CD4-positive, alpha-beta memory T cell (primary cell): ENCODE results near the gene RIPK4. TPM values are rescaled to one million over a fixed set of nuclear protein-coding genes. Genes with fewer than 3 reads are reported as not detected.
"Not testable (repeated sequence)": the region's sequence is repeated elsewhere in the genome, so short reads cannot be mapped to it uniquely, and the experiment has no call there.

Source experiments
- CTCF ChIA-PET: fragments of 350-600 bp; sonication (Branson Sonifier 250); formaldehyde crosslinking; loops from one replicate; lab custom pipeline; 2021; ENCODE audit warnings: inconsistent platforms; ENCODE audit not compliant: partially characterized antibody; lab: Charles Lee
- POLR2A ChIA-PET: fragments of 350-600 bp; sonication (Branson Sonifier 250); formaldehyde crosslinking; loops from one replicate; lab custom pipeline; 2021; ENCODE audit not compliant: partially characterized antibody; lab: Charles Lee
- DNase-seq, 5 donors: peaks; one replicate each; pipeline versions ENCODE4 v3.0.0 to v3.0.0-alpha.2; 2020 to 2022; ENCODE audit warnings: mixed read lengths in 1 of 5
- H3K27ac ChIP-seq: one replicate; pipeline ENCODE4 v1.7.0; 2013; ENCODE audit warnings: low read depth, low read length
- H3K27me3 ChIP-seq: 2 replicates; pipeline ENCODE4 v1.7.0; 2013; ENCODE audit warnings: mild to moderate bottlenecking, low read length, moderate library complexity; ENCODE audit not compliant: insufficient read depth
- H3K36me3 ChIP-seq: 2 replicates; pipeline ENCODE4 v1.7.0; 2013; ENCODE audit warnings: mild to moderate bottlenecking, low read length, moderate library complexity; ENCODE audit not compliant: insufficient read depth
- H3K4me1 ChIP-seq: 2 replicates; pipeline ENCODE4 v1.7.0; 2013; ENCODE audit warnings: mild to moderate bottlenecking, low read length, moderate library complexity; ENCODE audit not compliant: insufficient read depth
- H3K4me3 ChIP-seq, 2 donors: one replicate each; pipeline ENCODE4 v1.7.0; 2013; ENCODE audit warnings: low read length in 2 of 2, mild to moderate bottlenecking in 1 of 2
- H3K9me3 ChIP-seq, 2 donors: one replicate each; pipeline ENCODE4 v1.7.0; 2013; ENCODE audit warnings: low read length in 2 of 2, control low read depth in 1 of 2; ENCODE audit not compliant: control insufficient read depth in 1 of 2
- H3K27ac Mint-ChIP-seq, 7 donors: one replicate each; pipeline ENCODE4 v1.8.0; 2020 to 2021; ENCODE audit warnings: mixed read lengths in 7 of 7, mild to moderate bottlenecking in 6 of 7, inconsistent platforms in 3 of 7, moderate library complexity in 3 of 7
- H3K27me3 Mint-ChIP-seq, 2 donors: one replicate each; pipeline ENCODE4 v1.8.0; 2020 to 2021; ENCODE audit warnings: mixed read lengths in 2 of 2
- H3K36me3 Mint-ChIP-seq, 2 donors: one replicate each; pipeline ENCODE4 v1.8.0; 2020 to 2021; ENCODE audit warnings: mixed read lengths in 2 of 2, inconsistent platforms in 1 of 2, mild to moderate bottlenecking in 1 of 2
- H3K4me1 Mint-ChIP-seq, 4 donors: one replicate each; pipeline ENCODE4 v1.8.0; 2020 to 2021; ENCODE audit warnings: mixed read lengths in 4 of 4, mild to moderate bottlenecking in 1 of 4
- H3K4me3 Mint-ChIP-seq, 8 donors: one replicate each; pipeline ENCODE4 v1.8.0; 2020 to 2021; ENCODE audit warnings: mixed read lengths in 8 of 8, mild to moderate bottlenecking in 7 of 8, moderate library complexity in 6 of 8, inconsistent platforms in 3 of 8
- H3K9me3 Mint-ChIP-seq, 8 donors: one replicate each; pipeline ENCODE4 v1.8.0; 2020 to 2021; ENCODE audit warnings: mixed read lengths in 8 of 8, mild to moderate bottlenecking in 5 of 8, inconsistent platforms in 3 of 8, moderate library complexity in 1 of 8
- intact Hi-C: fragments of 100-400 bp; cut with micrococcal nuclease; formaldehyde crosslinking; loops from one replicate; pipeline ENCODE4 v1.15.1; 2023
- microRNA-seq: library from miRNA; unstranded; fragments of <30 nt; microRNA quantifications from one replicate; pipeline ENCODE4 v1.2.0, GENCODE V29; 2021; ENCODE audit warnings: borderline replicate concordance, borderline number of aligned reads, borderline microRNAs expressed, mixed read lengths
- polyA plus RNA-seq, 2 donors: library from polyadenylated mRNA; unstranded; fragments of 300-500 nt; fragmentation: Illumina TruSeq; gene quantifications; one replicate each; pipeline ENCODE4 v1.2.3, GENCODE V29; 2021
- total RNA-seq, 2 experiments: library from RNA; stranded (reverse); gene quantifications; one replicate each; pipeline ENCODE4 v1.2.3, GENCODE V29; 2021

Gene RIPK4
- total and polyA plus RNA-seq, 4 experiments from 2014 or later: 0.16 to 0.36 (median 0.26) TPM; not detected in 1

GRCh38 chr21:41694042-41694441 lies 72.8 kb downstream of the RIPK4 start:
- H3K9me3 ChIP-seq, H3K27ac Mint-ChIP-seq, POLR2A ChIA-PET, H3K27ac ChIP-seq, CTCF ChIA-PET, H3K4me3 ChIP-seq, H3K4me1 ChIP-seq, H3K4me3 Mint-ChIP-seq, H3K36me3 Mint-ChIP-seq, H3K36me3 ChIP-seq, H3K27me3 ChIP-seq, DNase-seq, H3K27me3 Mint-ChIP-seq, H3K4me1 Mint-ChIP-seq, H3K9me3 Mint-ChIP-seq, intact Hi-C loops: not testable (repeated sequence)

GRCh38 chr21:41692185-41692565 lies 74.7 kb downstream of the RIPK4 start:
- Histone ChIP-seq H3K4me1 (no peaks in the 10 kb centered on the region), H3K27me3 (no peaks in the 10 kb centered on the region), H3K36me3 (no peaks in the 10 kb centered on the region), H3K4me3 (no peak overlapping the region), H3K9me3 (no peaks in the 10 kb centered on the region), H3K27ac (no peak overlapping the region)
- ChIA-PET CTCF (no interaction called here), POLR2A (no interaction called here)
- Mint-ChIP-seq H3K4me3 (no peak overlapping the region), H3K4me1 (no peaks in the 10 kb centered on the region), H3K27ac (no peak overlapping the region), H3K36me3 (no peaks in the 10 kb centered on the region), H3K9me3 (peaks cover 0 to 3% (median 0%) of the 10 kb centered on the region in 8 donors), H3K27me3 (peaks cover 2 to 4% of the 10 kb centered on the region in 2 donors)
- intact Hi-C loops: no loop called here
- no peak for DNase-seq

GRCh38 chr21:41691205-41692184 lies 75.4 kb downstream of the RIPK4 start:
- H3K9me3 Mint-ChIP-seq: peaks cover 0 to 3% (median 0%) of the 10 kb centered on the region in 8 donors
- DNase-seq: no peak
- H3K4me1 Mint-ChIP-seq: no peaks in the 10 kb centered on the region
- H3K27me3 Mint-ChIP-seq: peaks cover 2 to 7% of the 10 kb centered on the region in 2 donors
- CTCF ChIA-PET: no interaction called here
- Histone ChIP-seq H3K27me3 (no peaks in the 10 kb centered on the region), H3K36me3 (no peaks in the 10 kb centered on the region), H3K9me3 (no peaks in the 10 kb centered on the region), H3K4me3 (no peak overlapping the region), H3K27ac (no peak overlapping the region), H3K4me1 (no peaks in the 10 kb centered on the region)
- intact Hi-C loops: no loop called here
- POLR2A ChIA-PET: no interaction called here
- H3K36me3 Mint-ChIP-seq: no peaks in the 10 kb centered on the region
- H3K4me3 Mint-ChIP-seq: no peak overlapping the region
- no peak overlapping the region for H3K27ac Mint-ChIP-seq

Small RNA genes within 50 kb of the gene (microRNA-seq; reads per million reads assigned to microRNA genes)
- gene MIR6814: not detected

Other genes starting within 250 kb of the RIPK4 start
- 10 to 100 TPM; 14.2 to 14.3 TPM for gene PRDM15, start 112.3 kb upstream of the RIPK4 start, total RNA-seq
- 1 to 10 TPM in 1 of 2 donors, under 1 TPM in 1; 0.50 to 3.3 TPM for gene PRDM15, start 112.3 kb upstream of the RIPK4 start, polyA plus RNA-seq
- gene C2CD2, start 187.0 kb upstream of the RIPK4 start, total RNA-seq: 10 to 100 TPM; 10.5 to 11.0 TPM
- gene C2CD2, start 187.0 kb upstream of the RIPK4 start, polyA plus RNA-seq: 1 to 10 TPM; 1.9 to 3.5 TPM
- gene ZBTB21, start 243.3 kb upstream of the RIPK4 start, total RNA-seq: 10 to 100 TPM; 20.4 to 21.7 TPM
- gene ZBTB21, start 243.3 kb upstream of the RIPK4 start, polyA plus RNA-seq: 1 to 10 TPM; 4.3 to 6.7 TPM